HL-60 (cell line): Measurements from ENCODE around the gene CD209.
"Not testable (repeated sequence)": the region's sequence is repeated elsewhere in the genome, so short reads cannot be mapped to it uniquely, and the experiment has no call there.

Experiments
- DNase-seq, 2 experiments: peaks; one replicate each; pipeline ENCODE4 v3.0.0-alpha.2; 2010 to 2020; ENCODE audit warnings: low read depth in 1 of 2, low spot score in 1 of 2
- H3K27ac ChIP-seq: fragments of 250-450 bp; sonication (Bioruptor Pico); replicated peaks from 2 replicates; pipeline ENCODE4 v1.5.1; 2020; ENCODE audit warnings: mild to moderate bottlenecking, moderate library complexity
- H3K27me3 ChIP-seq: fragments of 250-450 bp; sonication (Bioruptor Pico); 2 replicates; pipeline ENCODE4 v1.5.1; 2021; ENCODE audit warnings: mild to moderate bottlenecking, moderate library complexity; ENCODE audit not compliant: insufficient read depth, poor library complexity, severe bottlenecking
- H3K4me3 ChIP-seq: replicated peaks from 2 replicates; pipeline ENCODE4 v1.5.1; 2011; ENCODE audit warnings: mild to moderate bottlenecking, control low read depth, low read length; ENCODE audit not compliant: insufficient read depth
- CTCF ChIP-seq: IDR thresholded peaks from one replicate; pipeline ENCODE4 v1.5.1; 2011; ENCODE audit warnings: low read length, control low read depth, inconsistent platforms; ENCODE audit not compliant: insufficient read depth
- GABPA ChIP-seq: IDR thresholded peaks from 2 replicates; pipeline ENCODE4 v1.6.1; 2012; ENCODE audit warnings: low read depth
- POLR2AphosphoS5 ChIP-seq: IDR thresholded peaks from 2 replicates; pipeline ENCODE4 v1.6.1; 2012; ENCODE audit warnings: low read depth
- SPI1 ChIP-seq: IDR thresholded peaks from 2 replicates; pipeline ENCODE4 v1.6.1; 2012; ENCODE audit warnings: low read depth, mild to moderate bottlenecking, borderline replicate concordance
- TF ChIP-seq, protein P1 (sequence below): IDR thresholded peaks from 2 replicates; pipeline ENCODE4 v1.6.1; 2012; ENCODE audit warnings: low read depth; ENCODE audit not compliant: insufficient replicate concordance

The CD209 gene

GRCh38 chr19:7767487-7767886, 20.2 kb upstream of the CD209 start:
- no peak for DNase-seq
- TF ChIP-seq GABPA: no peak
- no peak for TF ChIP-seq SPI1
- no peak for TF ChIP-seq CTCF
- no peak for TF ChIP-seq POLR2AphosphoS5
- TF ChIP-seq, protein P1, sequence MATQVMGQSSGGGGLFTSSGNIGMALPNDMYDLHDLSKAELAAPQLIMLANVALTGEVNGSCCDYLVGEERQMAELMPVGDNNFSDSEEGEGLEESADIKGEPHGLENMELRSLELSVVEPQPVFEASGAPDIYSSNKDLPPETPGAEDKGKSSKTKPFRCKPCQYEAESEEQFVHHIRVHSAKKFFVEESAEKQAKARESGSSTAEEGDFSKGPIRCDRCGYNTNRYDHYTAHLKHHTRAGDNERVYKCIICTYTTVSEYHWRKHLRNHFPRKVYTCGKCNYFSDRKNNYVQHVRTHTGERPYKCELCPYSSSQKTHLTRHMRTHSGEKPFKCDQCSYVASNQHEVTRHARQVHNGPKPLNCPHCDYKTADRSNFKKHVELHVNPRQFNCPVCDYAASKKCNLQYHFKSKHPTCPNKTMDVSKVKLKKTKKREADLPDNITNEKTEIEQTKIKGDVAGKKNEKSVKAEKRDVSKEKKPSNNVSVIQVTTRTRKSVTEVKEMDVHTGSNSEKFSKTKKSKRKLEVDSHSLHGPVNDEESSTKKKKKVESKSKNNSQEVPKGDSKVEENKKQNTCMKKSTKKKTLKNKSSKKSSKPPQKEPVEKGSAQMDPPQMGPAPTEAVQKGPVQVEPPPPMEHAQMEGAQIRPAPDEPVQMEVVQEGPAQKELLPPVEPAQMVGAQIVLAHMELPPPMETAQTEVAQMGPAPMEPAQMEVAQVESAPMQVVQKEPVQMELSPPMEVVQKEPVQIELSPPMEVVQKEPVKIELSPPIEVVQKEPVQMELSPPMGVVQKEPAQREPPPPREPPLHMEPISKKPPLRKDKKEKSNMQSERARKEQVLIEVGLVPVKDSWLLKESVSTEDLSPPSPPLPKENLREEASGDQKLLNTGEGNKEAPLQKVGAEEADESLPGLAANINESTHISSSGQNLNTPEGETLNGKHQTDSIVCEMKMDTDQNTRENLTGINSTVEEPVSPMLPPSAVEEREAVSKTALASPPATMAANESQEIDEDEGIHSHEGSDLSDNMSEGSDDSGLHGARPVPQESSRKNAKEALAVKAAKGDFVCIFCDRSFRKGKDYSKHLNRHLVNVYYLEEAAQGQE: no peak
- H3K27ac ChIP-seq: no peak overlapping the region
- H3K4me3 ChIP-seq: no peak overlapping the region
- no peaks in the 10 kb centered on the region for H3K27me3 ChIP-seq

GRCh38 chr19:7766535-7766934, 19.2 kb upstream of the CD209 start:
- no peak overlapping the region for H3K4me3 ChIP-seq
- H3K27ac ChIP-seq: no peak overlapping the region
- TF ChIP-seq GABPA: no peak
- H3K27me3 ChIP-seq: no peaks in the 10 kb centered on the region
- no peak for DNase-seq

GRCh38 chr19:7765043-7765442, 17.7 kb upstream of the CD209 start:
- not testable (repeated sequence) for H3K27ac ChIP-seq, DNase-seq, H3K27me3 ChIP-seq, H3K4me3 ChIP-seq

- H3K4me3 ChIP-seq, H3K27ac ChIP-seq, H3K27me3 ChIP-seq, DNase-seq: not testable (repeated sequence)
Measured at GRCh38 chr19:7764157-7764556, 16.8 kb upstream of the CD209 start.

DNA sequence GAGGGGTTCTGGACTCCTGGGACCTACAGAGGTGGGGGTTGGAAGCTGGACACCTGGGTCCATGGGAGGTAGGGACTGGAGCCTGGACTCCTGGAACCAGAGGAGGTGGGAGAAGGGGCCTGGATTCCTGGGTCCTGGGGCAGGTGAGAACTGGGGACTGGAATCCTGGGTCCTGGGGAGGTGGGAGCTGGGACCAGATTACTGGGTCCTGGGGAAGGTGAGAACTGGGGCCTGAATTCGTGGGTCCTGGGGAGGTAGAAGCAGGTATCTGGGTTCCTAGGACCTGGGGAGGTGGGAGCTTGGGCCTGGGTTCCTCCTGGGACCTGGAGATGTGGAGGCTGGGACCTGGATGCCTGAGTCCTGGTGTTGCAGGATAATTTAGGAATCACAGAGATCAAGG, 16.4 kb upstream of the CD209 start:
- Histone ChIP-seq H3K4me3 (no peak overlapping the region), H3K27ac (no peak overlapping the region), H3K27me3 (no peaks in the 10 kb centered on the region)
- DNase-seq: no peak
- TF ChIP-seq POLR2AphosphoS5: no peak

DNA sequence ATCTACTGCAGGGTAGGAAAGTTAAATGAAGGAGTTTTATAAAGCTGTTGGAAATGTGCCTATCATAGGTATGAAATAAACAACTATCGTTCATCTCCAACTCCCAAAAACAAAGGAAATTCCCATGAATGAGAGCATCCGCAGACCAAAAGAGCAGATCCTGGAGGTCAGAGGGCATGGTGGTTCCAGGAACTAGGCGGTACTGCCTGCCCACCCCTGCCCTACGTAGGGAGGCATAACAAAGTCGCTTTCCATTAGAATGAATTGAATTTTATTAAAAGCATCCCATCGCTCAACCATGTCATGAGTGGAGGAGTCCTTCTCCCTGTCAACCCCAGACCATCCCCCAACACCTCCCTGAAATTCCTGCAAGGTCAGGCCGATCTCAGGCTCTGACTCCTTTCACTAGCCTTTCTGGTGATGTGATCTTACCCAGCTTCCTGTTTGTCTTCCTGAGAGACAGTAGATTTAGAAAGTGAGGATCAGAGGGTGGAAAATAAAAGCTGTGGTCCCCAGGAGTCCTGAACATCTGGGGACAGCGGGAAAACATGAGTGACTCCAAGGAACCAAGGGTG, 15.5 kb upstream of the CD209 start, which contains the start of gene CLEC4M:
Gene CLEC4M (plus strand): TSS at position 525 of the 575 bp plus-strand sequence. CDS start 24 bp downstream, at position 549.
- DNase-seq: no peak
- no peak within 1 kb of the TSS for H3K27ac ChIP-seq
- H3K4me3 ChIP-seq: no peak within 1 kb of the TSS
- TF ChIP-seq CTCF (no peak), GABPA (no peak), SPI1 (no peak), POLR2AphosphoS5 (no peak)
- TF ChIP-seq, protein P1: no peak
- H3K27me3 ChIP-seq: no peaks in the 10 kb centered on the region
